ENCODE data around the gene PDCD6IP. TPM values are rescaled to one million over a fixed set of nuclear protein-coding genes. Genes with fewer than 3 reads are reported as not detected.

PDCD6IP gene
- total and polyA plus RNA-seq, 2 of the 13 experiments (the other 11 are each of a cell fraction or from before 2014, with no cell fraction given), result 62.5 to 85.6 TPM

GRCh38 chr3:33908250-33908851, 109.9 kb downstream of the PDCD6IP start:
- Histone ChIP-seq H3K9me3 (ENCODE audit: low read length) (no peaks in the 10 kb centered on the region), H3K36me3 (replicated peaks in 1 of 2; ENCODE audit: control insufficient read depth in 1 of 2, insufficient read depth in 2 of 2, low read length in 2 of 2) (no peaks in the 10 kb centered on the region), H3K4me2 (ENCODE audit: low read depth, low read length) (no peak overlapping the region), H3K4me1 (ENCODE audit: insufficient read depth, low read length) (no peaks in the 10 kb centered on the region), H3K27ac (ENCODE audit: extremely low read length, insufficient read depth, low read length) (no peak overlapping the region), H3K27me3 (ENCODE audit: control insufficient read depth in 1 of 2, insufficient read depth in 2 of 2, low read length in 2 of 2) (no peaks in the 10 kb centered on the region; a peak in 1 of 5 replicates), H3K9ac (ENCODE audit: insufficient read depth, low read depth, low read length) (no peak overlapping the region), H2AFZ (ENCODE audit: low read length) (no peak overlapping the region), H3K4me3 (replicated peaks in 1 of 3; ENCODE audit: insufficient read depth in 1 of 3, low read depth in 2 of 3, low read length in 3 of 3) (no peak overlapping the region), H4K20me1 (ENCODE audit: insufficient read depth, low read length) (no peaks in the 10 kb centered on the region), H3K79me2 (ENCODE audit: insufficient read depth, low read length) (no peaks in the 10 kb centered on the region)
- ATAC-seq (no peak), FAIRE-seq (no peak), DNase-seq (ENCODE audit: low spot score) (no peak)
- in situ Hi-C loops (cut with HindIII; ENCODE audit: extremely low pct_ligation_motif_present, low pct_unique_long_range_greater_than_20kb), result no loop called here
- no TSS peak for BruUV-seq (replicated peaks)
- 0% methylated on average over 3 of the region's 4 CpGs for WGBS (ENCODE audit: low lambda C conversion rate)
- ChIA-PET POLR2A (no interaction called here), CTCF (ENCODE audit: low intra/inter-chr PET ratio, low total read pairs) (no interaction called here)
- intact Hi-C loops (cut with micrococcal nuclease; ENCODE audit: unreplicated experiment), result no loop called here
- TF ChIP-seq ZMAT3 (CRISPR knock-in tag; conservative IDR thresholded peaks at IDR 0.05) (no peak), ZNF672 (CRISPR knock-in tag; IDR thresholded peaks at IDR 0.05) (no peak), RAD51 (IDR thresholded peaks at IDR 0.05; ENCODE audit: borderline replicate concordance) (no peak), E2F2 (CRISPR knock-in tag; IDR thresholded peaks at IDR 0.05; ENCODE audit: borderline replicate concordance) (no peak), ZNF710 (CRISPR knock-in tag; IDR thresholded peaks at IDR 0.05; ENCODE audit: borderline replicate concordance) (no peak), MLLT10 (CRISPR knock-in tag; IDR thresholded peaks at IDR 0.05) (no peak), HBP1 (CRISPR knock-in tag; IDR thresholded peaks at IDR 0.05; ENCODE audit: low read depth) (no peak), POLR2AphosphoS2 (IDR thresholded peaks at IDR 0.05; ENCODE audit: low read depth, low read length) (no peak), ELF1 (CRISPR knock-in tag; IDR thresholded peaks at IDR 0.05) (no peak), ZNF598 (CRISPR knock-in tag; IDR thresholded peaks at IDR 0.05; ENCODE audit: borderline replicate concordance) (no peak), PAXIP1 (CRISPR knock-in tag; conservative IDR thresholded peaks at IDR 0.05) (no peak), XBP1 (CRISPR knock-in tag; IDR thresholded peaks at IDR 0.05) (no peak), NFE2L1 (CRISPR knock-in tag; IDR thresholded peaks at IDR 0.05; ENCODE audit: borderline replicate concordance) (no peak), ZFP90 (CRISPR knock-in tag; IDR thresholded peaks at IDR 0.05; ENCODE audit: borderline replicate concordance) (no peak), SIN3A (IDR thresholded peaks at IDR 0.05; ENCODE audit: borderline replicate concordance, low read depth, low read length) (no peak), KDM4B (CRISPR knock-in tag; IDR thresholded peaks at IDR 0.05) (no peak), ZSCAN29 (CRISPR knock-in tag; conservative IDR thresholded peaks at IDR 0.05) (no peak)
